Esophagus muscularis mucosa (tissue), 4 donors: Measurements from ENCODE around the gene AUTS2. TPM values are rescaled to one million over a fixed set of nuclear protein-coding genes. Genes with fewer than 3 reads are reported as not detected.
A peak's percentile ranks its signal among the peaks of the same experiment; 100 is the strongest.
"Not testable (repeated sequence)": the region's sequence is repeated elsewhere in the genome, so short reads cannot be mapped to it uniquely, and the experiment has no call there.

Experiments used
- DNase-seq: peaks from one replicate; pipeline ENCODE4 v3.0.0-alpha.2; 2017; ENCODE audit errors: extremely low spot score
- H3K27ac ChIP-seq, 4 donors: fragments of 200-600 bp; sonication (generic); replicated peaks in 1 of 4; 1 replicate in 3 of 4; 2 replicates in 1 of 4; pipeline ENCODE4 v1.5.1; 2016 to 2019; ENCODE audit warnings: mild to moderate bottlenecking in 1 of 4
- H3K27me3 ChIP-seq, 4 donors: fragments of 200-600 bp; sonication (generic); one replicate each; pipeline versions ENCODE4 v1.5.1 to v1.6.0; 2016 to 2019
- H3K36me3 ChIP-seq, 4 donors: fragments of 200-600 bp; sonication (generic); one replicate each; pipeline ENCODE4 v1.5.1; 2016 to 2019
- H3K4me1 ChIP-seq, 4 donors: fragments of 200-600 bp; sonication (generic); one replicate each; pipeline ENCODE4 v1.5.1; 2016 to 2019
- H3K4me3 ChIP-seq, 4 donors: fragments of 200-600 bp; sonication (generic); 1 replicate in 2 of 4; 2 replicates in 2 of 4; pipeline ENCODE4 v1.5.1; 2016 to 2019; ENCODE audit warnings: mild to moderate bottlenecking in 4 of 4, moderate library complexity in 1 of 4
- H3K9me3 ChIP-seq, 4 donors: fragments of 200-600 bp; sonication (generic); 1 replicate in 3 of 4; 2 replicates in 1 of 4; pipeline ENCODE4 v1.5.1; 2016 to 2019
- EP300 ChIP-seq: sonication (generic); formaldehyde crosslinking; IDR thresholded peaks from one replicate; pipeline ENCODE4 v1.6.1; 2017; ENCODE audit warnings: antibody characterized with exemption
- POLR2A ChIP-seq: fragments of 450-650 bp; IDR thresholded peaks from one replicate; pipeline ENCODE4 v1.6.1; 2017; ENCODE audit warnings: antibody characterized with exemption, moderate library complexity, mild to moderate bottlenecking, low read depth
- POLR2AphosphoS5 ChIP-seq, 2 donors: sonication (generic); formaldehyde crosslinking; IDR thresholded peaks; one replicate each; pipeline ENCODE4 v1.6.1; 2017; ENCODE audit warnings: antibody characterized with exemption in 2 of 2
- WGBS: methylation state at CpG from one replicate; pipeline ENCODE4 v1.1.5; 2018; 5-methylcytosine and 5-hydroxymethylcytosine counted together
- intact Hi-C: fragments of 100-400 bp; cut with DNase I; formaldehyde crosslinking; loops from one replicate; pipeline ENCODE4 v1.15.1; 2023
- total RNA-seq, 4 donors: library from RNA; depleted of rRNA; stranded (reverse); fragments of >200 nt; gene quantifications; one replicate each; pipeline versions ENCODE4 v1.1.0 to v1.2.1, GENCODE V29; 2016
- TF ChIP-seq, protein P1 (sequence below), 3 experiments: fragments of 200-600 bp in 2 of 3; fragments of 450-650 bp in 1 of 3; sonication (generic) in 2 of 3; IDR thresholded peaks; one replicate each; pipeline ENCODE4 v1.5.1; 2017 to 2019; ENCODE audit warnings: antibody characterized with exemption in 3 of 3, mild to moderate bottlenecking in 2 of 3, moderate library complexity in 1 of 3

Gene AUTS2
- total RNA-seq, 4 donors from 2014 or later: 18.5 to 44.9 (median 34.2) TPM

GRCh38 chr7:70810558-70811139 is 1212.4 kb downstream of the AUTS2 start:
- DNase-seq: peak; percentile 37
- Histone ChIP-seq H3K36me3 (no peaks in the 10 kb centered on the region), H3K4me1 (no peaks in the 10 kb centered on the region), H3K27me3 (peaks cover 0 to 22% (median 0%) of the 10 kb centered on the region in 4 donors), H3K27ac (no peak overlapping the region), H3K9me3 (no peaks in the 10 kb centered on the region), H3K4me3 (no peak overlapping the region)
- TF ChIP-seq POLR2AphosphoS5 (IDR thresholded peaks at IDR 0.05): no peak
- TF ChIP-seq EP300: no peak
- TF ChIP-seq, protein P1, sequence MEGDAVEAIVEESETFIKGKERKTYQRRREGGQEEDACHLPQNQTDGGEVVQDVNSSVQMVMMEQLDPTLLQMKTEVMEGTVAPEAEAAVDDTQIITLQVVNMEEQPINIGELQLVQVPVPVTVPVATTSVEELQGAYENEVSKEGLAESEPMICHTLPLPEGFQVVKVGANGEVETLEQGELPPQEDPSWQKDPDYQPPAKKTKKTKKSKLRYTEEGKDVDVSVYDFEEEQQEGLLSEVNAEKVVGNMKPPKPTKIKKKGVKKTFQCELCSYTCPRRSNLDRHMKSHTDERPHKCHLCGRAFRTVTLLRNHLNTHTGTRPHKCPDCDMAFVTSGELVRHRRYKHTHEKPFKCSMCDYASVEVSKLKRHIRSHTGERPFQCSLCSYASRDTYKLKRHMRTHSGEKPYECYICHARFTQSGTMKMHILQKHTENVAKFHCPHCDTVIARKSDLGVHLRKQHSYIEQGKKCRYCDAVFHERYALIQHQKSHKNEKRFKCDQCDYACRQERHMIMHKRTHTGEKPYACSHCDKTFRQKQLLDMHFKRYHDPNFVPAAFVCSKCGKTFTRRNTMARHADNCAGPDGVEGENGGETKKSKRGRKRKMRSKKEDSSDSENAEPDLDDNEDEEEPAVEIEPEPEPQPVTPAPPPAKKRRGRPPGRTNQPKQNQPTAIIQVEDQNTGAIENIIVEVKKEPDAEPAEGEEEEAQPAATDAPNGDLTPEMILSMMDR (IDR thresholded peaks at IDR 0.05): no peak
- no peak for TF ChIP-seq POLR2A
- WGBS: 63% methylated on average over 3 of the region's 3 CpGs
- intact Hi-C loops: no loop called here

DNA sequence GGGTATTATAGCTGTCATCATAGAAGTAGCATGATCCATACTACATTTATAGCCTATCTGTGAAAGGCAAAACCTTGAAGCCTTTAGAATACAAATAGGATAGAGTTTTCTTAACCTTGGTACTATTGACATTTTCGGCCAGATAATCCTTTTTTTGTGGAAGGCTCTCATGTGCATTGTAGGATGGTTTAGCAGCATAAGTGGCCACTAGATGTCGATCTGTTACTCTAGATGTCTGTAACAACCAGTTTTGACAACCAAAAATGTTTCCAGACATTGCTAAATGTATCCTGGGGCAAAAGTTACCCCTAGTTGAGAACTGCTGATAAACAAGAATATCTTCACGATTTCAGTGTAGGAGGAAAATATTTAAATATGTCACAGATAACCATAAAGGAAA is 1214.2 kb downstream of the AUTS2 start:
- H3K4me1 ChIP-seq: no peaks in the 10 kb centered on the region
- H3K36me3 ChIP-seq: no peaks in the 10 kb centered on the region
- no peak overlapping the region for H3K4me3 ChIP-seq
- H3K9me3 ChIP-seq: peaks cover 0 to 14% (median 10%) of the 10 kb centered on the region in 4 donors
- H3K27ac ChIP-seq: no peak overlapping the region
- TF ChIP-seq, protein P1 (IDR thresholded peaks at IDR 0.05): no peak
- TF ChIP-seq POLR2A: no peak
- TF ChIP-seq POLR2AphosphoS5 (IDR thresholded peaks at IDR 0.05): no peak
- TF ChIP-seq EP300: no peak
- intact Hi-C loops: no loop called here
- WGBS: 60% methylated on average over 3 of the region's 3 CpGs
- H3K27me3 ChIP-seq: peaks cover 0 to 18% (median 0%) of the 10 kb centered on the region in 4 donors
- no peak for DNase-seq

DNA sequence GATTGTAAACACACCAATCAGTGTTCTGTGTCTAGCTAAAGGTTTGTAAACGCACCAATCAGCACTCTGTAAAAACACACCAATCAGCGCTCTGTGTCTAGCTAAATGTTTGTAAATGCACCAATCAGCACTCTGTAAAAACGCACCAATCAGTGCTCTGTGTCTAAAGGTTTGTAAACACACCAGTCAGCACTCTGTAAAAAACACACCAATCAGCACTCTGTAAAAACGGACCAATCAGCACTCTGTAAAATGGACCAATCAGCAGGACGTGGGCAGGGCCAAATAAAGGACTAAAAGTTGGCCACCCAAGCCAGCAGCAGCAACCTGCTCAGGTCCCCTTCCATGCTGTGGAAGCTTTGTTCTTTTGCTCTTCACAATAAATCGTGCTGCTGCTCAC is 1224.2 kb downstream of the AUTS2 start:
- H3K27me3 ChIP-seq, H3K36me3 ChIP-seq, H3K27ac ChIP-seq, H3K9me3 ChIP-seq, H3K4me3 ChIP-seq, intact Hi-C loops, H3K4me1 ChIP-seq, DNase-seq: not testable (repeated sequence)
- 88% methylated on average over 6 of the region's 6 CpGs for WGBS

DNA sequence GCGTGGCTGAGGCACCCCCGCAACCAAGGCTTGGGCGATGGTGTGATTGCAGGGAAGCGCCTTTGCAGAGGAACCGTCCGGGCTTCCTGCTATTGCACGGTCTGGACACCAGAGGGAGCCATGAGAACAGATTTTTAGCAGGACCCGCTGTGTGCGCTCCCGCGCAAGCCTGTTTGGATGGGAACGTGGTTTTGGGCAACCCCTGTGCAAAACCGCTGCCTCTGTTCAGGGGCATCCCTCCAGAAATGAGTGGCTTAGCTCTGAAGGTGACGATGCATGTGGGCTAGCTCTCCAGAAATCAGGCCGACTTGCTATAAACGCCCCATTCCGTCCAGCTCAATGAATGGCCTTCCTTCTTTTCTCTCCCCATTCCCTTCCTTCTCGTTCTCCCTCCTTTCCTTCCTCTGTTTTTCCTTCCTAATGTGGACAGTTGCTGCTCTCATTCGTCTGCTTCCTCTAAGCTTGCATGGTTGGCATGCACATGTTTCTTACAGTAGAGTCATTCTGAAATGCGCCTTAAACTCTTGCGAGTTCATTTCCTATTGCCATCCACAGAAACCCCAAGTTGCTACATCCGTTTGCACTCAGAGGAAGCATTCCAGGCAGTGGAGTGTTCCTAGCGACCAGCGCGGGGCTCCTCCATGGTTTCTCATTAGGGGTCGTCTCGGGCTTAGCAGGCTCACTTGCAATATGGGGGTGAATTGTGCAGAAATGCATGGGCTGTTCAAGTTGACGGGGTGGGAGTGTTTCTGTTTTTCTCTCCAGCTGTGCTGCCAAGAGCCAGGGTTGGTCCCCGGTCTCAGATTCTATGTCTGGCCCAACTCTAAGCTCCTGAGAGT is 1231.2 kb downstream of the AUTS2 start:
- Histone ChIP-seq H3K27me3 (peaks cover 0 to 19% (median 2%) of the 10 kb centered on the region in 4 donors), H3K4me1 (peaks cover 0 to 14% (median 9%) of the 10 kb centered on the region in 4 donors), H3K36me3 (no peaks in the 10 kb centered on the region), H3K9me3 (no peaks in the 10 kb centered on the region), H3K27ac (no peak overlapping the region), H3K4me3 (peak overlapping the region; percentile 10 to 40 (median 28))
- intact Hi-C loops: loop anchor here (1.0 kb wide), 1 partner anchor 904 kb away; no protein-coding TSS in a partner anchor
- WGBS: 11% methylated on average over 28 of the region's 29 CpGs
- peak; percentile 93 for DNase-seq
- no peak for TF ChIP-seq POLR2A
- TF ChIP-seq, protein P1 (IDR thresholded peaks at IDR 0.05): peak; percentile 82 to 97 (median 93)

DNA sequence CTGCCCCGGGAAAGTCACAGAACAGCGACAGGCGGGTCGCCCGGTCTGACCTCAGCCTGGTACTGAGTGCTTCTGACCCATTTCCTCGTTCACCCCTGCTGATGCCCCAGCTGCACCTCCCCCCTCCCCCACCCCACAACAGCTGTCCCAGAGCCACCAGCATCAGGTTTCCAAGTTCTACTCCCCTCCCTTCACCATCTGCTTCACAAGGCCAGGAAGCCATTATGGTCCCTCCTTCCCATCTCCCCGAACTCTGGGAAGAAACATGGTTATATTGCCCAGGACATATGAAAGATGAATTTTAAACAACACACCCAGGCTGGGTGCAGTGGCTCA is 1231.8 kb downstream of the AUTS2 start:
- Histone ChIP-seq H3K27me3 (peaks cover 0 to 18% (median 2%) of the 10 kb centered on the region in 4 donors), H3K36me3 (no peaks in the 10 kb centered on the region), H3K27ac (no peak overlapping the region), H3K9me3 (no peaks in the 10 kb centered on the region), H3K4me3 (no peak overlapping the region), H3K4me1 (peaks cover 0 to 14% (median 9%) of the 10 kb centered on the region in 4 donors)
- intact Hi-C loops: no loop called here
- TF ChIP-seq, protein P1 (IDR thresholded peaks at IDR 0.05): no peak
- TF ChIP-seq POLR2AphosphoS5 (IDR thresholded peaks at IDR 0.05) (no peak), EP300 (no peak), POLR2A (no peak)
- WGBS: 39% methylated on average over 7 of the region's 7 CpGs
- peak; percentile 34 for DNase-seq
